Myocyte (in vitro differentiated cells): Measurements from ENCODE around the gene DUOX2. TPM values are rescaled to one million over a fixed set of nuclear protein-coding genes. Genes with fewer than 3 reads are reported as not detected.
A peak's percentile ranks its signal among the peaks of the same experiment; 100 is the strongest.

Experiments
- DNase-seq: peaks from one replicate; pipeline ENCODE4 v3.0.0-alpha.2; 2012; ENCODE audit warnings: low read depth
- polyA plus RNA-seq: library from polyadenylated mRNA; unstranded; fragments of >200 nt; gene quantifications from one replicate; pipeline ENCODE4 v1.2.1, GENCODE V29; 2012; ENCODE audit warnings: missing spikeins
- total RNA-seq: library from RNA; depleted of rRNA; stranded (reverse); fragments of >200 nt; gene quantifications from 2 replicates; pipeline ENCODE4 v1.2.3, GENCODE V29; 2014

Gene DUOX2
- total RNA-seq: not detected in 2 replicates
- polyA plus RNA-seq: 0.03 TPM

DNA sequence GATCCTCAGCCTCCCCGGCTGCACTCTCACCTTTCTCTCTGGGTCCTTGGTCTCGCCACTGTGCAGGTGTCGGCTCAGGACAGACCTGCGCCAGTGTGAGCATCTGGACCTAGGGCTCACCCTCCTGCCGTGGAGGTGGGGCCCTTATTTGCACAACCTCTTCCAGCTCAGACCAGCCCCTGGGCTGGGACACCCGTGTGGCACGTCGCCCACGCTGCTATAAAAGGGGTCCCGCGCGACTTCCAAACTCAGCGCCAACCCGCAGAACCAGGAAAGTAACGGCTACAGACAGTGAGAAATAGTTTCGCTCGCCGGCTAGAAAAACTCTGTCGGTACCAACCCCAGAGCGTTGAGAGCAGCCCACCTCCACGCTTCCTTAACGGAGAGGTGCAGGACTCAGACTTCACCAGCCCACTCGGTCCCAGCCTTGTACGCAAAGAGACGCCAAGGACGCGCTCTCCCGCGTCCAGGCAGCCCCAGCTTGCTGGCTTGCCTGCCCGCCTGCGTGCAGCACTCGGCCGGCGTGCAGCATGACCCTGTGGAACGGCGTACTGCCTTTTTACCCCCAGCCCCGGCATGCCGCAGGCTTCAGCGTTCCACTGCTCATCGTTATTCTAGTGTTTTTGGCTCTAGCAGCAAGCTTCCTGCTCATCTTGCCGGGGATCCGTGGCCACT, at the start of gene DUOX2, which contains the start of gene DUOXA2:
DUOX2 (minus strand) TSS at position 97 of the 675 bp plus-strand sequence. CDS start 761 bp downstream, outside the sequence.
DUOXA2 (plus strand) TSS at position 251 of the 675 bp plus-strand sequence; CDS start at position 531, 280 bp downstream.
- DNase-seq: no peak

DNA sequence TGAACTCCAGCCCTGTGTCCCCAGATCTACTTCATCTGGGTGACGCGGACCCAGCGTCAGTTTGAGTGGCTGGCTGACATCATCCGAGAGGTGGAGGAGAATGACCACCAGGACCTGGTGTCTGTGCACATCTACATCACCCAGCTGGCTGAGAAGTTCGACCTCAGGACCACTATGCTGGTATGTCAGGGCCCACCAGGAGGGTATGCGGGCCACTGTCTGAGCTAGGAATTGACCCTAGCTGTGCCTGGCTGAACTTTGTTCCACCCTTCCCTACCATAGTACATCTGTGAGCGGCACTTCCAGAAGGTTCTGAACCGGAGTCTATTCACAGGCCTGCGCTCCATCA, 49.5 kb upstream of the DUOX2 start:
- DNase-seq: no peak

DNA sequence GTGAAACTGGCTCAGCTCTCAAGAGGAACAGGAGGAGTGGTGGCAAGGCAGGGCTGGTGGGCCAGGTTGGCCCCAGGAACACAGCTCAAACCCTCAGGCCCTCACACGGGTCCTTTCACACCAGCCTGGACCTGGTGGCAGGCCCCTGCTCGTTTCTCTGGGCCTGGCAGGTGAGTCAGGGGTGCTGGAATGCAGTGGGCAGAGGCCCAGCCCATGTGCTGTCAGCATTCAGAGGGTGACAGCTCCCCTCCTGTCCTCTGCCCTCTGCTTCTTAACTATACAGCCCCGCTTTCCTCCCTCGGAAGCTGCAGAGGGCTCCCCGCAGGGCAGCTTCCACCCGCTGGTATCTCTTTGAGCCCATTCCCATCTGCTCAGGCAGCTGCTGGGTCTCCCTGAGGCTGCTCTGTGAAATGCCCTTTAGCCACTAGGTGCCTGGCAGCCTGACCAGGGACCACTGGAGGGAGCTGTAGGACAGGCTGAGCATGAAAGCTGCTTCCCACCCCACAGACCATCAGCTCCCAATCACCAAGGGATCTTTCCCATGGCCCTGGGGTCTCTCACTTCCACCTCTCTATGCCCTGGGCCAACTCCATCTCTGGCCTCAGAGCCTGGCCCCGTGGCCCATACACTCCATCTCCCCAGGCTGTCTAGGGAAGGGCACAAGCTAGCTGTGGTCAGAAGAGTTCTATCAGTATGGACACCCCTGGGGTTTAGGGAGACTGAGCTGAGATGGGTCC, 49.0 kb upstream of the DUOX2 start:
- DNase-seq: peak; percentile 92

DNA sequence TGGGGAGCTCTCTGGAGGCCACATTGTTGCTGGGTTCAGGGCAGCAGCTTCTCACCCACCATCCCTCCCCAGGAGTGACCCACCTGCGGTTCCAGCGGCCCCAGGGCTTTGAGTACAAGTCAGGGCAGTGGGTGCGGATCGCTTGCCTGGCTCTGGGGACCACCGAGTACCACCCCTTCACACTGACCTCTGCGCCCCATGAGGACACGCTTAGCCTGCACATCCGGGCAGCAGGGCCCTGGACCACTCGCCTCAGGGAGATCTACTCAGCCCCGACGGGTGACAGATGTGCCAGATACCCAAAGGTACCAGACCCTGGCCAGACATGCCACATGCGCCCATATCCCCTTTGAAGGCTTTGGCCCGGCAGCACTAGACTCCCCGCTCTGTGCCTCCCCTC, 47.7 kb upstream of the DUOX2 start:
- no peak for DNase-seq

DNA sequence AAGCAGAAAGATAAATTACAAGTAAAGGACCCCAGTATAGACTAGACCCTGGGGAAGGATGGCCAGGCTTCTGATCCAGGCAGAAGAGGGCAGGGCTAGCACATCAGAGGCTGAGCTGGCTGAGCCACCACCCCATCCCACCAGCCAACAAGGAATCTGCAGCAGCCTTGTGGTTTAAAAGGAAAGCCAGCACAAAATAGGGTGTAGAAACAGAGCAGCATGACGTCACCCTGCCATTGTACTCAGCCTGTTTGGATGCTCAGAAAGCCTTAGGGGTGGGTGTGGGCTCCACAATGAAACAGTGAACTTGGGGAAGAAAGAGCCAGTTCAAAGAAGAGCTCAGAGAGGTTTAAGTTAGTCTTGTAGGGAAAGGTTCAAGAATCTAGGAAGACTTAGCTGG, 44.0 kb upstream of the DUOX2 start:
- DNase-seq: peak; percentile 85

DNA sequence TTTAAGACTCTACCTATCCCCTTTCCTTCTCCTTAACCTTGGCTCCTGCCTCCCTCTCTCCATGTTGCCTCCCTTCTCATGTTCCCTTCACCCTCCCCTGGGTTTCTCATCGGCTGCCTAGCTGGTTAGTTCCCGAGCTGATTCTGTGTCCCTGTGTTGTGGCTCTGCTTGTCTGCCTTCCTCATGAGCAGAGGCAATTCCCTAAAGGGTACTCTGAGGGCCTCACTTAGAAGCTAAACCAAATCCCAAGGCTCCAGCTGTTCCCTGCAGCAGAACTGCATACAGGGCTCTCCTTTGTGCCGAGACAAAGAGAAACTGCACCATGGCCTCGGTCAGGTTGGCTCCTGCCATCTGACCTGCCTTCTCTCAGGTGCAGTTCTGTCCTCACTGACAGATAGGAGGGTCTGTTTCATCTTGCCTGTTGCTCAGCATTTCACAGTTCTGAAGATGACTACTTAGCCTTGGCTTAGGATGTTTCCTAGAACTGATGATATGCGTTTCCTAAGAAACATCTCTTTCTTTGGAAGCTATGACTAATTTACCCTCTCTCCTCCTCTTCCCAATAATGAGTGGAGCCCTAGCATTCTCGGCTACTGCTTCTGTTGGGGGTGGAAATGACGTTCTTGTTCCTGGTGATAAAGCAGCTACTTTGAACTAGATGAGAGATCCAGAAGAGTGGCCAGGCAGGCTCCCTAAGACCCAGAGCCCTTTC, 42.9 kb upstream of the DUOX2 start:
- DNase-seq: no peak

DNA sequence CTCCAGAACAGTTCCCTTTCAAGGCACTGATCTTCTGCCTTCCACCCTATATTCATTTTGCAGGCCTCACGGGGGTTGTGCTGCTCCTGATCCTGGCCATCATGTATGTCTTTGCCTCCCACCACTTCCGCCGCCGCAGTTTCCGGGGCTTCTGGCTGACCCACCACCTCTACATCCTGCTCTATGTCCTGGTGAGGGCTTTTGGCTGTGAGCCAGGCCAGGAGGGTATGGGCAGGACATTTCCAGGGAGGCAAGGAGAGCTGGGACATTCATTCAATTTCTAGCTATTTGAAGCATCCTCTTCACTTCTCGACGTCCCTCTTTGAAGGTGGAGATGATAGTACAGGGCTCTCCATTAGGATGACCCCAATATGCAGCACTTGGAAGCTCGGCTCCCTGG, 41.8 kb upstream of the DUOX2 start:
- DNase-seq: no peak

DNA sequence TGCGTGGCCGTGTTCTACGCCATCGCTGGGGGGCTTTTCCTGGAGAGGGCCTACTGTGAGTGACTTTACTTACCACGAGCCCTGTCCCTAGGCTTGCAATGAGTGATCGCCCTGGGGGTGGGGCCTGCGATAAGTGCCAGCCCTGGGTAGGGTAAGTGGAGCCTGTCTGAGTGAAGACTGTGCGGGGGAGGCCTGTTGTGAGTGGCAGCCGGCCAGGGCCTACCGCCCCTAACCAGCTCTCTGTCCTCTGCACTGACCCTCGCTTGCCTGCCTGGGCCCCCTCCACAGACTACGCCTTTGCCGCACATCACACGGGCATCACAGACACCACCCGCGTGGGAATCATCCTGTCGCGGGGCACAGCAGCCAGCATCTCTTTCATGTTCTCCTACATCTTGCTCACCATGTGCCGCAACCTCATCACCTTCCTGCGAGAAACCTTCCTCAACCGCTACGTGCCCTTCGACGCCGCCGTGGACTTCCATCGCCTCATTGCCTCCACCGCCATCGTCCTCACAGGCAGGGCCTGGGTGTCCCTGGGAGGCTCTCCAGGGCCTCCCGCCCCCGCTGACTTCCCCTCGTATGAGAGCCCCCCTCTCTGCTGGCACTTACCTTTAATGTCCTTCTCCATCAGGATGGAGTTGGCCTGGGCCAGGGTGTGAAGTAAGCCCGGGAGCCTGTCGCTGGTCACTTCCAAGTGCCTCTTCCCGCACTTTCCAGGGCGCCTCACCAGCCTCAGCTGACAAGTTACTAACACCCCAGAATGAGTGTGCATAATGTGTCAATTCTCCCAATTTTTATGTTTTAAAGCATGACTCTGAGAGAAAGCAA, 38.2 kb upstream of the DUOX2 start:
- DNase-seq: no peak

DNA sequence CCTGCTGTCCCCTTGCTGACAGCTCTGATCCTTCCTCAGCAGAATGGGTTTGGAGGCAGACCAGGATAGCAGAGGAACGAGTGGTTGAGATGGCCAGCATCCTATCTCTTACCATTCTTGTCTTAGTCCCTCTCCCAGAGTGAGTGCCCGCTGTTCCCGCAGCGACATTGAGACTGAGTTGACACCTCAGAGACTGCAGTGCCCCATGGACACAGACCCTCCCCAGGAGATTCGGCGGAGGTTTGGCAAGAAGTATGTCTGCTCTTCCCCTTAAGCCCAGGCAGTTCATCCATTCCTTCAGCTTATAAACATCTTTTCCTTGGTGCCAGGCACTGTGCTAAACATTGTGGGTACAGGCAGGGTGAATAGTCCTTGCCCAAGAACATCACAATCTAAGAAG, 37.0 kb upstream of the DUOX2 start:
- no peak for DNase-seq

DNA sequence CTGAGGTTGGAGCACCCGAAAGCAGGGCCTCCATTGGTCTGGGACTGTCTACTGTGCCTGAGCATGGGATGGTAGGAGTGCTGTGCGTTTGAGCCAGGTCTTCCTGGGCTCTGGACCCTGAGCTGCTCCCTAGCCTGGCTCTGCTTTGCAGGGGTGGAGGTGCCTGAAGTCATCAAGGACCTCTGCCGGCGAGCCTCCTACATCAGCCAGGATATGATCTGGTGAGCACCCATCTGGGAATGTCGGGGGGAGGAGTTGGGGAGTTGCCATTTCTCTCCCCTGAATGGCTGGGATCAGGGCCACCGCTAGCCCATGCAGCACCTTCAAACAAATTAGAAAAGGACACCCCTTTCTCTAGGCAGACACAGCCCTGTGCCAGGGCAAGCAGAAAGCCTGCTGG, 36.5 kb upstream of the DUOX2 start:
- DNase-seq: no peak

DNA sequence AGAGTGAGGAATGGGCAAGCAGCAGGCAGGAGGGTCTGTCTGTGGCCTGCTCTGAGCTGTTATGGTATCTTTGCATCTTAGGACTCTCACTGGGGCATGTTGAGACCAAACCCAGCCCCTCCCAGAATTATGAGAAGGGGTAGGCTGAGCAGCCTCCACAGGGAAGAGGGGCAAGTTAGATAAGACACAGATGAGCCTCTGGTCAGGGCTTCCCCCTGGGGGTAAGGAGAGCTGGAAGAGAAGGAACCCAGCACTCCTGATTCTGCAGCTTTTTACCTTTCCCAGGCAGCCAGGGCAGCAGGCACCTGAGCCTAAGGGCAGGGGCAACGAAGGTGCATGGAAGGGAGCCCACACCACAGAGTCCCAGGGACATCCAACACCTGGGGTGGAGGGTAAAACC, 35.1 kb upstream of the DUOX2 start:
- no peak for DNase-seq

DNA sequence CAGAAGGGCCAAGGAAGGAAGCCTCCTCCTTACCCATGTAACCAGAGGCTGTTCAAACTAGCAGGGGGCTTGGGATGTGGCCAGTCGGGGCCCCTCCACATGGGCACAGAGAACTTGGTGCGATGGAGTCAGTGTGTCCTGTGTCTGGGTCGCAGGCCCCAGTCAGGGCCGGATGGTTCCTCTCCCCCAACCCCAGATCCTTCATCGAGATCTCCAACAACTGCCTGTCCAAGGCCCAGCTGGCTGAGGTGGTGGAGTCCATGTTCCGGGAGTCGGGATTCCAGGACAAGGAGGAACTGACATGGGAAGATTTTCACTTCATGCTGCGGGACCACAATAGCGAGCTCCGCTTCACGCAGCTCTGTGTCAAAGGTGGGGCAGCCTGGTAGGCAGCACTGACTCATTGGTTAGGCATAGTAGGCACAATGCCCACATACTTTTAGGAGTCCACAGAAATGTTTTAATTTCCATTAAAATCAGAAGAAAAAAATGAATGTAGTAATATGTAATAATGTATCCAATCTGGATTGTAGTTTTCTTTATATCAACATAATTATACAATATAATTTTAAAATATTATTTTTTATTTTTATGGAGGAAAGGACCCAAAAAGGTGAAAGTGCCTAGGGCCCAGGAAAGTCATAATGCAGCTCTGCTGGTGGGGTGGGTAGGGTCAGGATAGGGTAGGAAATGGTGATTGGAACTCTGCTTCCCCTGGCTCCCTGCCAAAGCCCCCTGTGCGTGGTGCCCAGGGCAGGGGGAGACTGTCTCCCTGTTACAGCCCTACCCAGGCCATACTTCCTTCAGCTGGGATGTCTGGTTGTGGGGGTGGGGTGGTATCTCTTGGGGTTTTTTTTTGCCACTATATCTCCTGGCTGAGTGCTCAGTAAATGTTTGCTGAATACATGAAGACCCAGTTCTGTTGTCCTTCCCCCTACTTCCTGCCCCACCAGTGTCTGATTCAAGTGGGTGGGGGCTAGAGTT, 34.4 kb upstream of the DUOX2 start:
- DNase-seq: no peak

DNA sequence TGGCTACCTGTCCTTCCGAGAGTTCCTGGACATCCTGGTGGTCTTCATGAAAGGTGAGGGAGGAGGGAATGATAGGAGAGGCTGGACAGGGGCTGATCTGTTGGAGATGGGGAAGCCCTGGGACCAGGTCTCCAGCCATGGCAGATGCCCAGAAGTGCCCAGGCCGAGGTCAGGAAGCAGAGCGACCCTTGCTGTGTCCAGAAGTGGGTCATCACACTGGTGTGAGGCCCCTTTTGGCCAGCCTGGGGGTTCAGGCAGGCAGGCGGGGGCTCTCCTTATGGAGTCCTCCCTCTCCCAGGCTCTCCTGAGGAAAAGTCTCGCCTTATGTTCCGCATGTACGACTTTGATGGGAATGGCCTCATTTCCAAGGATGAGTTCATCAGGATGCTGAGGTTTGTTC, 33.6 kb upstream of the DUOX2 start:
- no peak for DNase-seq

DNA sequence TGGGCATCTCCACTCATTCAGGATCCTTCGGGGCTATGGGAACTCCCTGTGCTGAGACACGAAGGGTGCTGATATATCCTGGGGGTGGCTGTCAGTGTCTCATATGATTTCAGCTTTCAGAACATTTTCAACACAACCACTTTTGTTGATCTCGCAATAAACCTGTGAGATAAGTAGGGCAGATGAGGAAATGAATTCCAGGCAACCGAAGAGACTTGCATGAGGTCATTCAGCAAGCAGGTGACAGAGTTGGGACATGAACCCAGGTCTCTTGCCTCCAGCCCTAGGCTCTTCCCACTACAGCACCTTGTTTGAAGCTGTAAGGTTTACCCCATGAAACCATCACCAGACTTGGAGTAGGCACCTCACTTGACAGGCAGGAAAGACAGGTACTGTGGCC, 32.4 kb upstream of the DUOX2 start:
- no peak for DNase-seq

DNA sequence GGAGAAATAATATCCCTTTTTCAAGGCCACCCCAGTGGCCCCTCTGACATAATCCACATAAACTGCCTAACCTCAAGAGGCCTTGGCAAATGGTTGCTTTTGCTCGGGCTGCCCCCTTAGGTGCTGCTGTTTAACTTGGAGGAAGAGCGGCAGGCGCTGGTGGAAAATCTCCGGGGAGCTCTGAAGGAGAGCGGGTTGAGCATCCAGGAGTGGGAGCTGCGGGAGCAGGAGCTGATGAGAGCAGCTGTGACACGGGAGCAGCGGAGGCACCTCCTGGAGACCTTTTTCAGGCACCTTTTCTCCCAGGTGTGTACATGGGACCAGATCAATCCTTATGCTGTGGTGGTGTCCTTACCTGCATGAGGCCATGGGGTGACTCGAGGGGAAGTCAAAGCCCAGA, 30.8 kb upstream of the DUOX2 start:
- DNase-seq: no peak

DNA sequence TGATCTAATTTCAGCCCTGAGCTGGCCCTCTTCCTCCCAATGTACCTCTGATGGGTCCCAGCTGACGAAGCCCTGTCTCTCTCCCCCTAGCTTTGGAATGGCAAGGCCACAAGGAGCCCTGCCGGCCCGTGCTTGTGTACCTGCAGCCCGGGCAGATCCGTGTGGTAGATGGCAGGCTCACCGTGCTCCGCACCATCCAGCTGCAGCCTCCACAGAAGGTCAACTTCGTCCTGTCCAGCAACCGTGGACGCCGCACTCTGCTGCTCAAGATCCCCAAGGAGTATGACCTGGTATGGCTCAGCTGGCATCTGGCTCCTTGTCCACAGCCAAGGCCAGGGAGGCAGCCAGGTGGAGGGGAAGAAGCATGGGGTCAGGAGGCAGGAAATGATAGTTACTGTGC, 30.0 kb upstream of the DUOX2 start:
- DNase-seq: no peak

DNA sequence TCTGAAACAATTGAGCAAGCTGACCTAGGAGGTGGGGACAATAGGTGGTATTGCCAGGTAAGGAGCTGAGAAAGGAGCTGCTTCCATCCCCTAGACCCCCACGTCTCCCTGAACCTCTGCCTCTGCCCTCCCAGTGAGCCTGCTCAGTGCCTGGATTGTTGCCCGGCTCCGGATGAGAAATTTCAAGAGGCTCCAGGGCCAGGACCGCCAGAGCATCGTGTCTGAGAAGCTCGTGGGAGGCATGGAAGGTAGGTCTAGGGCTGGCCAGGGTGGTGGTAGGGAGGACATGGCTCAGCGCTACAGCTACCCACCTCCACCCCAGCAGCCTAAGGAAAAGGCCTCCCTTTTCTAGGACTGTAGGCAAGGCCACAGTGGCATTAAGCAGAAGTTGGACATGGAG, 29.1 kb upstream of the DUOX2 start:
- no peak for DNase-seq

DNA sequence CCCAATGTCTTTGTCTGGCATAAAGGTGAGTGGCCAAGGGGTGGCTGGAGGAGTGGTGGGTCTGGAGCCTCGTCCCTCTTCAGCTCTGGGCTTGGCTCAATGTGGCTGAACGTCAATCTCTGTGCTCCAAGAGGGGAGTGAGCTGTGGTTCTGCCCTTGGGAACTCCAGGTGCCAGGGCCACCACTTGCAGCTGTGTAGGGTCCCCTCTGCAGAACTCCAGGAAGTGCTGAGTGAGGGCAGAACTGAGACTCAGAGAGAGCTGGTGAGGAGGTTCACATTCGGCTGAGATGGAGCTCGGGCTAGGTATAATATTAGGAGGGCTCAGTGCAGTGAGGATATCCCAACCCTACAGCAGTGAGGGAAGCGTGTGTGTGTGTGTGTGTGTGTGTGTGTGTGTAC, 27.4 kb upstream of the DUOX2 start:
- DNase-seq: no peak

DNA sequence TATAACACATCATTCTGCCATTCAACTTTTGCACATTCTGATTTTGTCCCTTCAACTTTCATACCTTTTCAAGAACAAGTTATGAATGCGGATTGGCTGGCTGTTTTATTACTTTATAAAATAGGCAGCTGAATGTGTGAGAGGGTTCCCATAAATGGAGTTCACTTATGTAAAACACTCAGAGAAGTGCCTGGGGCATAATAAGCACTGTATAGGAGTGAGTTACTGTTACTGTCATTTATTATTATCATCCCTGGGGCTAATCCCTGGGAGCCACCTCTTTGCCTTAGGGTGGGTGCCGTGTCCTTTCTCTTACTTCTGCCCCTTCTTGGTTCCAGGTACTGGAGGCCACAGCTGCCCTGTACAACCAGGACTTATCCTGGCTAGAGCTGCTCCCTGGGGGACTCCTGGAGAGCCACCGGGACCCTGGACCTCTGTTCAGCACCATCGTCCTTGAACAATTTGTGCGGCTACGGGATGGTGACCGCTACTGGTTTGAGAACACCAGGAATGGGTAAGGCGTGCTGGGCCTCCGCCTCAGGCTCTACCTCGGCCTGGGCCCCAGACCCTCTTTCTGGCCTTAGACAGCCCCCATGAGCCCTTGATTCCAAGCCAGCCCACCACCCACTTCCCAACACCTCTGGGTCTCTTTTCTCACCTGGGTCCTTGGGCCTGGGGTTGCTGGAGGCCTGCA, 26.7 kb upstream of the DUOX2 start:
- no peak for DNase-seq

DNA sequence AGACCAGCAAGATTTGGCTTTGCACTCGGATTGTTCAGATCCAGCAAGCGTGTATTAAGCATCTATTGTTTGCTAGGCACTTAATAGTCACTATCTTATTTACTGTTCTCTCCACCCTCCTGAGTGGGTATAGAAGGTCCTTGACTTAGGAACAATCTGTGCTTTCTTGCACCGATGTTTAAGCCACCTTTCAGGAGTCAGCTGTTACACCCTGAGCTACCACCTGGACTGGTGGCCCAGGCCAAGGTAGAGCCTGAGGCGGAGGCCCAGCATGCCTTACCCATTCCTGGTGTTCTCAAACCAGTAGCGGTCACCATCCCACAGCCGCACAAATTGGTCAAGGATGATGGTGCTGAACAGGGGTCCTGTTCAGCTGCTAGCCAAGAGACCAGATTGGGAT, 25.8 kb upstream of the DUOX2 start:
- no peak for DNase-seq
